HG03108 (cell line): Measurements from ENCODE around the gene MAPKAPK2.

Source experiments
- ATAC-seq: cut with Tn5 transposase; IDR thresholded peaks from one replicate; pipeline ENCODE4 v1.9.1; 2021; ENCODE audit warnings: moderate library complexity; ENCODE audit not compliant: unreplicated experiment

MAPKAPK2 gene

GRCh38 chr1:206700445-206701036, 15.8 kb downstream of the MAPKAPK2 start:
- no peak for ATAC-seq

GRCh38 chr1:206702260-206702659, 17.6 kb downstream of the MAPKAPK2 start:
- no peak for ATAC-seq

GRCh38 chr1:206702803-206703202, 18.1 kb downstream of the MAPKAPK2 start:
- no peak for ATAC-seq

GRCh38 chr1:206703661-206704060, 19.0 kb downstream of the MAPKAPK2 start:
- ATAC-seq = peak; percentile 36

- ATAC-seq = no peak
These were observed 19.5 kb downstream of the MAPKAPK2 start for GRCh38 chr1:206704226-206704625.

GRCh38 chr1:206705191-206705590, 20.5 kb downstream of the MAPKAPK2 start:
- ATAC-seq = no peak

- no peak for ATAC-seq
These were observed 21.1 kb downstream of the MAPKAPK2 start for GRCh38 chr1:206705726-206706297.

- no peak for ATAC-seq
These were observed 21.6 kb downstream of the MAPKAPK2 start for GRCh38 chr1:206706298-206706791.

GRCh38 chr1:206706806-206707366, 22.2 kb downstream of the MAPKAPK2 start:
- ATAC-seq = no peak

- peak; percentile 48 for ATAC-seq
These were observed 23.4 kb downstream of the MAPKAPK2 start for GRCh38 chr1:206708058-206708457.

GRCh38 chr1:206708882-206709281, 24.2 kb downstream of the MAPKAPK2 start:
- ATAC-seq = no peak

- no peak for ATAC-seq
These were observed 24.6 kb downstream of the MAPKAPK2 start for GRCh38 chr1:206709322-206709721.

- no peak for ATAC-seq
These were observed 25.2 kb downstream of the MAPKAPK2 start for GRCh38 chr1:206709772-206710459.

GRCh38 chr1:206710460-206710823, 25.7 kb downstream of the MAPKAPK2 start:
- no peak for ATAC-seq

GRCh38 chr1:206713070-206713469, 28.4 kb downstream of the MAPKAPK2 start:
- ATAC-seq = no peak

- ATAC-seq = no peak
These were observed 29.2 kb downstream of the MAPKAPK2 start for GRCh38 chr1:206713910-206714312.

GRCh38 chr1:206714331-206715058, 29.8 kb downstream of the MAPKAPK2 start:
- ATAC-seq = no peak

GRCh38 chr1:206715120-206715519, 30.4 kb downstream of the MAPKAPK2 start:
- ATAC-seq = no peak

GRCh38 chr1:206715552-206716158, 30.9 kb downstream of the MAPKAPK2 start:
- no peak for ATAC-seq

GRCh38 chr1:206716159-206716869, 31.6 kb downstream of the MAPKAPK2 start:
- no peak for ATAC-seq
